ENCODE measurements around the gene ZCCHC17. TPM values are rescaled to one million over a fixed set of nuclear protein-coding genes. Genes with fewer than 3 reads are reported as not detected.

Gene ZCCHC17
- total RNA-seq, 1 experiment from 2014 or later = 26.8 TPM

DNA sequence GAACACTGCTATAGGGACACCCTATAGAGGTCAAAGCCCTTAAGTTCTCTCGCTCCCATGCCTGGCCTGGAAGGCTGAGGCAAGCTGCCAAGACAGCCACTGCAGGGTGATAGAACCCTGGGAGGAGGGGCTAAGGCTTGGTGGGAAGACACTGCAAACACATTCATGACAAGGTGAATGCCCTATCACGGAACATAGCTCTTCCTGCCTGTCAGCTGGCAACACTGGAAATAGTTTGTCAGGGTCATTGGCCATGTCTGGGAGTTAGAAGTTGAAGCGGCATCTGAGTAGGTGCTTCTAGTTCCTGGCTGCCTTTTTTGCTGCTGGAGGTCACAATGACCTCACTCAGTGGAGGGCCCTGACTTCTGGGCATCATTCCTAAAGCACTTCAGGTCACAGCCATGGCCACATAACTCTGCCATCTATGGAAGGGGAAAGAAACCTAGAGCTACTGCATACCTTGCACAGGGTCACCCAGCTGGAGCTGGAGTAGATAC lies 71.8 kb downstream of the ZCCHC17 start:
- intact Hi-C loops (cut with micrococcal nuclease; ENCODE audit: unreplicated experiment) = no loop called here
- Histone ChIP-seq H3K27me3 (ENCODE audit: insufficient read depth, low read depth) (no peaks in the 10 kb centered on the region), H3K36me3 (ENCODE audit: low read depth) (no peaks in the 10 kb centered on the region), H4K20me1 (ENCODE audit: insufficient read depth) (no peaks in the 10 kb centered on the region), H3K4me1 (replicated peaks; ENCODE audit: insufficient read depth) (no peaks in the 10 kb centered on the region), H2AFZ (no peak overlapping the region), H3F3A (ENCODE audit: insufficient read depth, low read depth) (no peaks in the 10 kb centered on the region), H3K9me2 (ENCODE audit: insufficient read depth) (no peaks in the 10 kb centered on the region), H3K4me2 (no peak overlapping the region), H3K4me3 (no peak overlapping the region), H3K9me3 (ENCODE audit: insufficient read depth, low read depth) (no peaks in the 10 kb centered on the region), H3K79me2 (ENCODE audit: low read depth) (no peaks in the 10 kb centered on the region), H3K27ac (no peak overlapping the region)
- CTCF ChIA-PET = no interaction called here
- no peak for TF ChIP-seq EZH2 (IDR thresholded peaks at IDR 0.05; ENCODE audit: low read depth)
- TF ChIP-seq, protein P1, sequence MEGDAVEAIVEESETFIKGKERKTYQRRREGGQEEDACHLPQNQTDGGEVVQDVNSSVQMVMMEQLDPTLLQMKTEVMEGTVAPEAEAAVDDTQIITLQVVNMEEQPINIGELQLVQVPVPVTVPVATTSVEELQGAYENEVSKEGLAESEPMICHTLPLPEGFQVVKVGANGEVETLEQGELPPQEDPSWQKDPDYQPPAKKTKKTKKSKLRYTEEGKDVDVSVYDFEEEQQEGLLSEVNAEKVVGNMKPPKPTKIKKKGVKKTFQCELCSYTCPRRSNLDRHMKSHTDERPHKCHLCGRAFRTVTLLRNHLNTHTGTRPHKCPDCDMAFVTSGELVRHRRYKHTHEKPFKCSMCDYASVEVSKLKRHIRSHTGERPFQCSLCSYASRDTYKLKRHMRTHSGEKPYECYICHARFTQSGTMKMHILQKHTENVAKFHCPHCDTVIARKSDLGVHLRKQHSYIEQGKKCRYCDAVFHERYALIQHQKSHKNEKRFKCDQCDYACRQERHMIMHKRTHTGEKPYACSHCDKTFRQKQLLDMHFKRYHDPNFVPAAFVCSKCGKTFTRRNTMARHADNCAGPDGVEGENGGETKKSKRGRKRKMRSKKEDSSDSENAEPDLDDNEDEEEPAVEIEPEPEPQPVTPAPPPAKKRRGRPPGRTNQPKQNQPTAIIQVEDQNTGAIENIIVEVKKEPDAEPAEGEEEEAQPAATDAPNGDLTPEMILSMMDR (conservative IDR thresholded peaks at IDR 0.05) = no peak
- POLR2A ChIA-PET (ENCODE audit: unreplicated experiment) = no interaction called here
- DNase-seq = no peak
- no TSS peak for BruUV-seq (replicated peaks)

DNA sequence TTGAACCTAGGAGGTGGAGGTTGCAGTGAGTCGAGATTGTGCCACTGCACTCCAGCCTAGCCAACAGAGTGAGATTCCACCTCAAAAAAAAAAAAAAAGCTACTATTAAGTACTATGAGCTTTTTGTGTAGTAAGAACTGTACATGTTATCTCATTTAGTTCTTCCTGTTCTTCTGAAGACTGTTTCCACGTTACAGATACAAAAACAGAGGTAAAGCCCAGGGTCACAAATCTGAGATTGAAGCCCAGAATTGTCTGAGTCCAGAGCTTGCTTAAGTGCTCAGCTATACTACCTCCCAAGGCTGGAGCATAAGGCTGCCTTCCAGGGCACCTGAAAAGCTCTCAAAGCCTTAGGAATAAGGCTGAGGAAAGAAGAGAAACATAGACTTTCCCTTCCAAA lies 73.2 kb downstream of the ZCCHC17 start:
- no peaks in the 10 kb centered on the region for H3K4me1 ChIP-seq (replicated peaks; ENCODE audit: insufficient read depth)
- no peaks in the 10 kb centered on the region for H3F3A ChIP-seq (ENCODE audit: insufficient read depth, low read depth)
- CTCF ChIA-PET = interaction anchor here (0.5 to 0.6 kb wide), 2 partner anchors 23 to 376 kb away, joined by 5 to 11 read pairs; no protein-coding TSS in a partner anchor
- H4K20me1 ChIP-seq (ENCODE audit: insufficient read depth) = no peaks in the 10 kb centered on the region
- no TSS peak for BruUV-seq (replicated peaks)
- no peaks in the 10 kb centered on the region for H3K79me2 ChIP-seq (ENCODE audit: low read depth)
- H3K4me3 ChIP-seq = no peak overlapping the region
- no peak overlapping the region for H3K27ac ChIP-seq
- H3K4me2 ChIP-seq = no peak overlapping the region
- TF ChIP-seq, protein P1 (conservative IDR thresholded peaks at IDR 0.05) = no peak
- no peak for TF ChIP-seq EZH2 (IDR thresholded peaks at IDR 0.05; ENCODE audit: low read depth)
- POLR2A ChIA-PET (ENCODE audit: unreplicated experiment) = interaction anchor here (0.6 kb wide), 1 partner anchor 164 kb away, joined by 6 read pairs; no protein-coding TSS in a partner anchor
- DNase-seq = no peak
- H3K36me3 ChIP-seq (ENCODE audit: low read depth) = no peaks in the 10 kb centered on the region
- no peaks in the 10 kb centered on the region for H3K9me3 ChIP-seq (ENCODE audit: insufficient read depth, low read depth)
- no peaks in the 10 kb centered on the region for H3K27me3 ChIP-seq (ENCODE audit: insufficient read depth, low read depth)
- intact Hi-C loops (cut with micrococcal nuclease; ENCODE audit: unreplicated experiment) = no loop called here
- no peak overlapping the region for H2AFZ ChIP-seq
- H3K9me2 ChIP-seq (ENCODE audit: insufficient read depth) = no peaks in the 10 kb centered on the region

DNA sequence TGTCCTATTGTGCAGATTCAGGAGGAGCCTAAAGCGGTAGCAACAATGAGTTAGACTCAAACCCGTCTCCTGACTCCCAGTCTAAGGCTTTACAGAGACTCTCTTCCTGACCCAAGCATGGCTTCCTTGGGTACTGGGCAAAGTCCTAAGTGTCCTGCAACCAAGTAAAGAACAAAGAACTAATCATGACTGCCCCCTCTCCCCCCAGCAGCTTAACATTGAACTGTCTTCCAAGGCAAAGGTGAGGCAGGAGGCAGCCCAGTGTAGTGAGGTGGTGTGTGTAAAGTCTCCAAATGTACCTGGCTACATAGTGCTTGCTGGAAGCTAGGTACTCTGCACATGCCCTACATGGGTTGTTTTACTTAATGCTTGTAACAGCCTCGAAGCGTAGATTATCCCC lies 73.7 kb downstream of the ZCCHC17 start:
- no peak for DNase-seq
- Histone ChIP-seq H4K20me1 (ENCODE audit: insufficient read depth) (no peaks in the 10 kb centered on the region), H3K36me3 (ENCODE audit: low read depth) (no peaks in the 10 kb centered on the region), H3K27me3 (ENCODE audit: insufficient read depth, low read depth) (no peaks in the 10 kb centered on the region), H3K4me1 (replicated peaks; ENCODE audit: insufficient read depth) (no peaks in the 10 kb centered on the region), H2AFZ (no peak overlapping the region), H3K9me2 (ENCODE audit: insufficient read depth) (no peaks in the 10 kb centered on the region), H3K4me3 (no peak overlapping the region), H3K4me2 (no peak overlapping the region), H3K27ac (no peak overlapping the region), H3K79me2 (ENCODE audit: low read depth) (no peaks in the 10 kb centered on the region), H3K9me3 (ENCODE audit: insufficient read depth, low read depth) (no peaks in the 10 kb centered on the region), H3F3A (ENCODE audit: insufficient read depth, low read depth) (no peaks in the 10 kb centered on the region)
- ChIA-PET CTCF (interaction anchor here (0.6 kb wide), 1 partner anchor 377 kb away, joined by 5 read pairs; no protein-coding TSS in a partner anchor), POLR2A (ENCODE audit: unreplicated experiment) (no interaction called here)
- BruUV-seq (replicated peaks) = no TSS peak
- TF ChIP-seq, protein P1 (conservative IDR thresholded peaks at IDR 0.05) = no peak
- TF ChIP-seq EZH2 (IDR thresholded peaks at IDR 0.05; ENCODE audit: low read depth) = no peak
- intact Hi-C loops (cut with micrococcal nuclease; ENCODE audit: unreplicated experiment) = no loop called here

Measured in PC-9 (cell line).